Gastrocnemius medialis (tissue), 4 donors: ENCODE results near the gene SRSF4. TPM values are rescaled to one million over a fixed set of nuclear protein-coding genes. Genes with fewer than 3 reads are reported as not detected.

Experiments
- ATAC-seq, 2 donors: fragments of 150-250 bp; one replicate each; pipeline ENCODE4 v1.9.1; 2016
- DNase-seq, 2 donors: peaks; one replicate each; pipeline ENCODE4 v3.0.0-alpha.2; 2019
- H3K27ac ChIP-seq, 4 donors: fragments of 200-600 bp; sonication (generic); 1 replicate in 1 of 4; 2 replicates in 3 of 4; pipeline ENCODE4 v1.5.1; 2016 to 2018; ENCODE audit warnings: mild to moderate bottlenecking in 2 of 4, moderate library complexity in 1 of 4
- H3K27me3 ChIP-seq, 3 donors: fragments of 200-600 bp; sonication (generic) in 2 of 3; 1 replicate in 1 of 3; 2 replicates in 2 of 3; pipeline versions ENCODE4 v1.5.1 to v1.6.0; 2016 to 2019; ENCODE audit warnings: mild to moderate bottlenecking in 1 of 3, moderate library complexity in 1 of 3
- H3K36me3 ChIP-seq, 2 donors: fragments of 200-600 bp; sonication (generic) in 1 of 2; one replicate each; pipeline ENCODE4 v1.5.1; 2017 to 2018
- H3K4me1 ChIP-seq, 2 donors: fragments of 200-600 bp; sonication (generic) in 1 of 2; one replicate each; pipeline ENCODE4 v1.5.1; 2016 to 2017; ENCODE audit warnings: mild to moderate bottlenecking in 2 of 2
- H3K4me3 ChIP-seq, 4 donors: fragments of 200-600 bp; sonication (generic) in 3 of 4; 1 replicate in 1 of 4; 2 replicates in 3 of 4; pipeline ENCODE4 v1.5.1; 2016 to 2019; ENCODE audit warnings: mild to moderate bottlenecking in 2 of 4
- H3K9me3 ChIP-seq, 3 donors: fragments of 200-600 bp; sonication (generic) in 2 of 3; 1 replicate in 1 of 3; 2 replicates in 2 of 3; pipeline ENCODE4 v1.5.1; 2016 to 2019
- CTCF ChIP-seq, 5 experiments: fragments of 450-650 bp in 3 of 5; fragments of 200-600 bp in 2 of 5; sonication (generic) in 2 of 5; IDR thresholded peaks in 4 of 5; conservative IDR thresholded peaks in 1 of 5; 1 replicate in 4 of 5; 2 replicates in 1 of 5; pipeline ENCODE4 v1.5.1; 2016 to 2019; ENCODE audit warnings: antibody characterized with exemption in 5 of 5, mild to moderate bottlenecking in 3 of 5, moderate library complexity in 3 of 5
- POLR2A ChIP-seq, 2 donors: fragments of 450-650 bp; IDR thresholded peaks; one replicate each; pipeline ENCODE4 v1.6.1; 2017; ENCODE audit warnings: antibody characterized with exemption in 2 of 2, mild to moderate bottlenecking in 2 of 2, moderate library complexity in 2 of 2
- in situ Hi-C, 4 donors: fragments of 200-750 bp; cut with MboI; loops; one replicate each; pipeline versions ENCODE4 v1.15.0 to v1.8.0; 2017; ENCODE audit warnings: low sequenced_read_pairs in 4 of 4
- intact Hi-C: fragments of 100-400 bp; cut with DNase I; formaldehyde crosslinking; loops from one replicate; pipeline ENCODE4 v1.15.1; 2023; ENCODE audit warnings: low total_unique reads
- total RNA-seq, 4 donors: library from RNA; depleted of rRNA; stranded (reverse); fragments of >200 nt; gene quantifications; one replicate each; pipeline versions ENCODE4 v1.1.0 to v1.2.3, GENCODE V29; 2016

SRSF4 gene
- total RNA-seq, result 10 to 100 TPM; 42.4 to 72.5 (median 65.4) TPM

- intact Hi-C loops (loop anchor here (1.0 to 10.0 kb wide), 8 partner anchors 21 to 1341 kb away; partner anchors contain the start of genes MECR, TAF12 and YTHDF2), in situ Hi-C loops (no loop called here)
- H3K4me1 ChIP-seq, result peaks cover 40 to 48% of the 10 kb centered on the region in 2 donors
- H3K9me3 ChIP-seq, result no peaks in the 10 kb centered on the region
- peak; percentile 57 to 81 (median 74) for TF ChIP-seq CTCF (IDR thresholded peaks at IDR 0.05 in 4 of 5, conservative IDR thresholded peaks at IDR 0.05 in 1 of 5)
- TF ChIP-seq POLR2A (IDR thresholded peaks at IDR 0.05), result peak; percentile 95 to 98
- H3K4me3 ChIP-seq, result peak within 1 kb of the TSS; percentile 78 to 98 (median 82)
- H3K27ac ChIP-seq, result peak within 1 kb of the TSS; percentile 94 to 100 (median 97)
- no peaks in the 10 kb centered on the region for H3K27me3 ChIP-seq
- ATAC-seq (peak; percentile 90 to 92), DNase-seq (peak; percentile 99)
- no peaks in the 10 kb centered on the region for H3K36me3 ChIP-seq
Measured at GRCh38 chr1:29181413-29182225, at the start of gene SRSF4. TSS of gene SRSF4 (minus strand) at chr1:29181900. CDS start at chr1:29181752, 148 bp downstream.

DNA sequence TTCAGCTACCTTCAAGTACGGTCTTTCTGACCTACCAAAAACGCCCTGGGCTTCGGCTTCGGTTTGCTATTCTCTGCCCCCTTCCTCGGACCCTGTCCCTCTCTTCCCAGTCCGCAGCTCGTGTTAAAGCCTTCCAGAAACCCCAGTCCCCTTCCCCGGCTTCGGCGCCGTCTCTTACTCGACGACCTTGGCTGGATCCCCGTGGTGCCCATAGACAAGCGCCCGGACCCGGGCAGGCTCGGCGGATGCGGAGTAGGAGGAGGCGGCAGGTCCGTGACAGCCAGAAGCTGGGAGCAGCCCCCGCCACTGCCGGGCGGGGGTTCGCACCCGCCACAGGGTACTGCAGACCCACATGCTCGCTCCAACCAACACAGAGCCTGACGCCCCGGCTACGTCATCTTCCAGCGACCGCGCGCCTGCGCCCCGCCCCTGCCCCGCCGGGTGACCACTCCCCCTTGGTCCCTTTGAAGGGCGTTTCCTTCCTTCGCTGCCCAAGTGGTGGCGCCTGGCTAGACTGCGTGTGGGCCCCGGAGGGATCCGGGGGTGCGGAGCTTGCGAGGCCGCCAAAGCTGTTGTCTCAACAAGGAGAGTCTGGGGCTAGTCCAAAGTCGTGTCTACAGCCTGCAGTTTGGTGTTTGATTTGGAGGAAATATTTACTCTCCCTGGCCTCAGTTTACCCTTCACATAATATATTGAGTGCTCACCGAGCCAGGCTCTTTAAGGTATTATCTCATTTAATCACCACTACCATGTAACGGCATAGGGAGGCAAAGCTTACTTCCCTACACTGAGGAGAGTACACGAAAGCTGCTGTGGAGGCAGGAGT, 49.1 kb upstream of the SRSF4 start, which contains the start of gene MECR:
Gene MECR (minus strand): TSS at position 382 of the 826 bp plus-strand sequence. CDS start 28 bp downstream, at position 354.
- TF ChIP-seq CTCF (IDR thresholded peaks at IDR 0.05 in 4 of 5, conservative IDR thresholded peaks at IDR 0.05 in 1 of 5) (peak in 2 of 5 experiments; percentile 16 to 22), POLR2A (IDR thresholded peaks at IDR 0.05) (peak; percentile 69 to 71)
- Histone ChIP-seq H3K27ac (peak within 1 kb of the TSS; percentile 82 to 90 (median 86)), H3K27me3 (no peaks in the 10 kb centered on the region), H3K36me3 (no peaks in the 10 kb centered on the region), H3K4me3 (peak within 1 kb of the TSS; percentile 71 to 87 (median 82)), H3K4me1 (peaks cover 11 to 14% of the 10 kb centered on the region in 2 donors), H3K9me3 (no peaks in the 10 kb centered on the region)
- in situ Hi-C loops, result loop anchor here (5.0 to 25.0 kb wide), 7 partner anchors 857 to 1484 kb away; no protein-coding TSS in a partner anchor
- DNase-seq, result peak; percentile 86 to 92
- intact Hi-C loops, result loop anchor here (2.0 to 10.0 kb wide), 4 partner anchors 50 to 1552 kb away; partner anchors contain the start of gene SRSF4
- ATAC-seq, result peak; percentile 96 to 98

- TF ChIP-seq CTCF (IDR thresholded peaks at IDR 0.05 in 4 of 5, conservative IDR thresholded peaks at IDR 0.05 in 1 of 5) (no peak), POLR2A (IDR thresholded peaks at IDR 0.05) (no peak)
- H3K4me1 ChIP-seq, result peaks cover 11 to 14% of the 10 kb centered on the region in 2 donors
- H3K27me3 ChIP-seq, result no peaks in the 10 kb centered on the region
- peak overlapping the region; percentile 82 to 90 (median 86) for H3K27ac ChIP-seq
- ATAC-seq, result no peak
- no peaks in the 10 kb centered on the region for H3K9me3 ChIP-seq
- intact Hi-C loops, result loop anchor here (2.0 to 10.0 kb wide), 4 partner anchors 49 to 1552 kb away; partner anchors contain the start of gene SRSF4
- in situ Hi-C loops, result loop anchor here (5.0 to 25.0 kb wide), 7 partner anchors 857 to 1485 kb away; no protein-coding TSS in a partner anchor
- peak overlapping the region; percentile 71 to 87 (median 82) for H3K4me3 ChIP-seq
- no peak for DNase-seq
- no peaks in the 10 kb centered on the region for H3K36me3 ChIP-seq
Measured at GRCh38 chr1:29230204-29230552, 48.5 kb upstream of the SRSF4 start.

- H3K4me1 ChIP-seq, result peaks cover 11 to 14% of the 10 kb centered on the region in 2 donors
- no peak overlapping the region for H3K4me3 ChIP-seq
- no peaks in the 10 kb centered on the region for H3K27me3 ChIP-seq
- in situ Hi-C loops, result loop anchor here (25.0 kb wide), 4 partner anchors 860 to 1460 kb away; no protein-coding TSS in a partner anchor
- intact Hi-C loops, result no loop called here
- TF ChIP-seq POLR2A (IDR thresholded peaks at IDR 0.05) (no peak), CTCF (IDR thresholded peaks at IDR 0.05 in 4 of 5, conservative IDR thresholded peaks at IDR 0.05 in 1 of 5) (no peak)
- no peak for ATAC-seq
- H3K36me3 ChIP-seq, result no peaks in the 10 kb centered on the region
- H3K27ac ChIP-seq, result no peak overlapping the region
- no peak for DNase-seq
- H3K9me3 ChIP-seq, result no peaks in the 10 kb centered on the region
Measured at GRCh38 chr1:29227511-29227910, 45.8 kb upstream of the SRSF4 start.
